NOMO-1 treated with dmso at 0.1 percent for 144 hours (cell line): Measurements from ENCODE around the gene DYNLRB2.

Experiments used
- DNase-seq: peaks from one replicate; lab custom pipeline; 2025; ENCODE audit not compliant: unreplicated experiment; lab: John Stamatoyannopoulos, UW

DYNLRB2 gene

DNA sequence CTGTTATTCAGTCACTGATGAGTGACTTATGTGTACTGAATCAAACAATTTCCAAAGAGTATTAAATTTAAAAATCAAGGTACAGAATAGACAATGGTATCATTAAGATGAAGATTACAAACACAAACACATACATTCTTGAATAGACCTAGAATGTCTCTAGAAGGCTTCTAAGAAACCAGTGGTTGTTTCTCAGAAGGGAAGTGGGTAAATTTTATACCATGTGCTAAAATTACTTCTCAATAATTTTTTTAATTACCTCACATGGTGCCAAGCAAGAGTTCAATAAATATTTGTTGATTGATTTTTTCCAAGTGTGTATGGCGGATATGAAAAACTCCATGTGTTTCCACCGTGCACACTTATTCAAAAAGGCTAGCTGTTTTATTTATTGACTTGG is 6.4 kb downstream of the DYNLRB2 start:
- DNase-seq = no peak

DNA sequence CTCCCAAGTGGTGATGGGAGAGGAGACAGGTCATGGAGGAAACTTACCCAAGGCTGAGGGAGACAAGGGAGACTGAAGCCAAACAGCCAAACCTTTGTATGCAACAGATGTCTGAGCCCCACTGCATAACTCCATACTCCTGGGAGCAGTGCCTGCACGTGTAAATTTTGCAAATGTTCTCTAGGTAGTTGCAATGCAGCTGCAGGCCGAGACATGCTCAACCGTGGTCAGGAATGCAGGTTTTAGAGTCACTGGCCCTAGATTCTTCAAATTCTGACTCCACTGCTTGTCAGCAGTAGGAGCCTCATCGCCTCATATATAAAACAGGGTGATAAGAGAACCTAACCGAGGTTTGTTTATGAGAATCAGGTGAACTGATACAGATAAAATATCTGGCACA is 11.5 kb downstream of the DYNLRB2 start:
- DNase-seq = no peak

DNA sequence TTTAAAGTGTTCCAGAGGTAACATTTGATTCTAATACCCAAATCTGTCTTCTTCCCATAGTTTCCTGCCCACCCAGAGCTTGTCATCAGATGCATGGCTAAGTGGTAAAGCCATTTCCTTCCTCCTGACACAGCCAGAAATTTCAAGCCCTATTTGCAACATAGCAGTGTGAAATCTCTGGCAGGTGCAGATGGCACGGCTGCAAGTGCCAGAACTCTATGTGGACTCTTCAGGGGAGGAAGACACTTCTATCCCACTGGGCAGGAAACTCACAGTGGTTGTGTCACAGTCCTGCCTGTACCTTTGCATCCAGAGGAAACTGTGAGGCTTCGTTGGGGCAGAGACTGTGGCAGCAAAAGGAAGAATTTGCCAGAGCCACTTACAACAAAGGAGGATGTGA is 13.2 kb downstream of the DYNLRB2 start:
- no peak for DNase-seq

DNA sequence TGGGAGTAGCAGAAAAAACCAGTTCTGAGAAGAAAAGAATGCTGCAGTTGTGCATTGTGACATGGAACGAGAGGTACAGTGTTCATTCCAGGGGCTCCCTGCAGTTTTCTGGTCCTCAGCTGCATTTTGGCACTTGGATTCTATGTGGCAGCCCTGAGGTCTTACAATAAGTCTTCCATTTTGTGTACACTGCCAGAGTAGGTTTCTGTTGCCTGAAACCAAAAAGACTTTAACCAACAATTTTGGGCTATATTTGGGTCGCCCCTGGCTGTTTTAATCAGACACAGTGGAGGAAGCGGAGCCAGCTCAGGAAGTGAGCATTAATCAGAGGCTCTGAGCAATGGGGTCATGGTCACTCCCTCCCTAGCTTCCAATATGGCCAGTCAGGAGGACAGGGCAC is 15.7 kb downstream of the DYNLRB2 start:
- DNase-seq = no peak

DNA sequence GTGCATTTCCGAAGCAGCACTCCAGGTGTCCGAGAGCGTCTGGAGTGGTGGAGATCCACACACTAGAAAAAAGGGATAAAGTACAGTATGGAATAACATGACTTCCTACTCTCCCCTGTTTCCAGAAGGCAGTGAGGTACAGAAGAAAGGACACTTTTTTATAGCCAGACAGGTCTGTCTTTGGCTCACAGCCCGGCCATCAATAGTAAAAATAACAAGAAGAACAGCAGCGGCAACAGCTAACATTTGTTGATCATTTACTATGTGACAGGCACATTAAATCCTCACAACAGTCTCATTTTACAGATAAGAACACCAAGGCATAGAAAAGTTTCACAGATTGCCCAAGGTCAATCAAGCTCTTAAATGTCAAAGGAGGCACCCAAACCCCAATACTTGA is 16.2 kb downstream of the DYNLRB2 start:
- no peak for DNase-seq

DNA sequence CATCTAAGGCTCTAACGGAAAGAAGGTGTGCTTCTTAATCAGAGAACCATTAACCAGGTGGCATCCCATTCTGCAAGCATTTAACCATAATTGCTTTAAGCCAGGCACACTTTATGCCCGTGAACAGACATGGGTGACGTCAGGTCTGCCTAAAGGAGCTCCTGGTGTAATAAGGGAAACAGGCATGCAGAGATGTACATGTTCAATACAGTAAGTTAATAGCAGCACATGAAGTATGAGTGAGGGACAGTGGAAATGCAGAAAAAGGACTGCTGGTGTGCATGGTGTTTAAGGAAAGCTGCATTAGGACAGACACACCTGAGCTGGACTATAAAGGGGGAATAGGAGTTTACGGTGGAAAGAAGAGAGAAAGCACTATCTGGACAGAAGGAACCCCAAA is 18.6 kb downstream of the DYNLRB2 start:
- DNase-seq = no peak

DNA sequence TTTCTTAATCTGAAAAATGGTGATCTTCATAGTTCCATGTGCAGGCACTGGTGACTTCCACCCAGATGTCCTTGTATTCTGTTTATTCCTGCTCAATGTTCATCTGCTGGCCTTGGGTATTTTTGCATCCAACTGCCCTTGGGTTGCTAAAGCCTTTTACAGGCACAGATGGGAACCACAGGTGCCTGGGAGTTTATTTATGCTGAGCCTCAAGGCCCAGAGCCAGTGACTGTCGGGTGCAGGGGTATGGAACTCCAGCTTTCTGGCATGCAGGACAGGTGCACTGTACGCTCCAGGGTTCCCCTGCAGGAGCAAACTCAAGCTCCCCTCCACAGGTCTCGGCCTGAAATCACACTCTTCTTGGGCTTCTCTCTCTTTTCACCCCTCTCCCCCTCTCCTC is 22.3 kb downstream of the DYNLRB2 start:
- DNase-seq = no peak

DNA sequence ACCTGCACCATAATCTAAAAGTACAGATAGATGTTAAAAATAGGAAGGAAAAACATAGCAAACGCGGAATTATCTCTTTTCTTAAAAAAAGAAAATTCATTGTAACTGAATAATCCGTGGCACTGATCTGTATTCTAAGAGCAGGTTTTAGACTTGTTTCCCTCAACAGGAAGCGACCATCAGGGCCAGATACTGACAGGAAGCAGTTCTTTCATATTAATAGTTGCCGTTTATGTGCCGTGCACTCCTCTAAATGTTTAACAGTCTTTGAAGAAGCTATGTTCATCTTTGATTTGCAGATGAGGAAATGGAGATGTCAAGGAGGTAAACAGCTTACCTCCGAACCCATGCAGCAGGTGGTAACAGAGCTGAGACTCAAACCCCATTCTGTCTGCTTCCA is 23.6 kb downstream of the DYNLRB2 start:
- no peak for DNase-seq

DNA sequence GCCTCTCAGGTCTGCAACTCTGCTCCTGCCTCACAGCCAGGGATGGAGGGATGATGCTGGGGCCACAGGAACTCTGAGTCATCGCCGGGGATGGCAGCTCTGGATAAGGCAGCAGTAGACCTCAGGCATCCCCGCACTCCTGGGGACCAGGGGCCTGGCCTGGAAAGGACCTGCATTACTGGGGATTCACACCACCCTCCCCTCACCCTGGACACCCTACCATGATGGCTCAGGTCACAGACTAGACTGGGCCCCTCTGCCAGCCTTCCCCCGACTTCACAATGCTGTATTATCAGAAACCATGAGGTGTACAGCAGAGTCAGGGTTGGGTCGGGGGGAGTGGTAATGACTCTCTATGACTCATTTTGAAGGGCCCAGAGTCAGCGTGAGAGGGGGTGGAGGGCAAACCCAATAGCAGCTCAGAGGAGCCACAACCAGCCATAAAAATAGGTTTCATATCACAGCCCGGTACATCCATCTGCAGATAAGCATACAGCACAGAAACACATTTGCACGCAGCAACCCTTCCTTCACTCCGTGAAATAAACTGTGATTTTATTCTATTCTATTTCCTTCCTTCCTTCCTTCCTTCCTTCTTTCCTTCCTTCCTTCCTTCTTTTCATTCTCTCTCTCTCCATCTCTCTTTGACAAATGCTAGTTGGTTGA is 28.8 kb downstream of the DYNLRB2 start:
- DNase-seq = no peak

DNA sequence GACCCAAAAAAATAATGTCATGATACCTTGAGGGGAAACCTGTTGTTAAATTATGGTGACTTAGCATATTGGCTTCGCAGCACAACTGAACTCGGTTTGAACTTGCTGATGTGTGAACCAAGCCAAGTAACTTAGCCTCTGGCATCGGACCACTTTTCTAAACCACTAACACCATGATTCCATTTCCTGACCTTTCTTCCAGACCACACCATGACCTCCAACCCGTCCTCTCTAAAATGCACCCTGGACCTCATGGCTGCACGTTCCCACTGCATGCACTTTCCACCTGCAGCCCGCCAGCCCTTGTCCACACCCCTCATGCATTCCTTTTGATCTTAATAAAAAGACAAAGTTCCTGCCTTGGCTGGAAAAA is 29.3 kb downstream of the DYNLRB2 start:
- no peak for DNase-seq

DNA sequence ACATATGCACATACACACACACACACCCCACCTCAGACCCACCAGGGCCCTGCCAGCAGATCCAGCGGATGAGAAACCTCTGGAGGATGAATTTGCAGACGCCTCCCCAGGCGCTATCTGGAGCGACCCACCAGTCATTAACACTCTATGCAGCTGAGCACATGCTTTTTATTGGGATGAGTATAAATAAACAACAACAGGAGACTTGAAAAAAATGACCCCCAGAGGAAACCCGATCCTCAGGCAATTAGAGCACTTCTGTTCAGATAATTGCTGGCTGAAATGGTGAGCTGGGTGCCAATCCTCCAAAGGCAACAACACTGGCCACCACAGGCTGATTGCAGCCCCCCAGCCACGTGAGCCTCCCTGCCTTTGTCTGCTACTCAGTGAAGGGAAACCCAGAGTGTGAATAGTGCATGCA is 32.9 kb downstream of the DYNLRB2 start:
- no peak for DNase-seq

DNA sequence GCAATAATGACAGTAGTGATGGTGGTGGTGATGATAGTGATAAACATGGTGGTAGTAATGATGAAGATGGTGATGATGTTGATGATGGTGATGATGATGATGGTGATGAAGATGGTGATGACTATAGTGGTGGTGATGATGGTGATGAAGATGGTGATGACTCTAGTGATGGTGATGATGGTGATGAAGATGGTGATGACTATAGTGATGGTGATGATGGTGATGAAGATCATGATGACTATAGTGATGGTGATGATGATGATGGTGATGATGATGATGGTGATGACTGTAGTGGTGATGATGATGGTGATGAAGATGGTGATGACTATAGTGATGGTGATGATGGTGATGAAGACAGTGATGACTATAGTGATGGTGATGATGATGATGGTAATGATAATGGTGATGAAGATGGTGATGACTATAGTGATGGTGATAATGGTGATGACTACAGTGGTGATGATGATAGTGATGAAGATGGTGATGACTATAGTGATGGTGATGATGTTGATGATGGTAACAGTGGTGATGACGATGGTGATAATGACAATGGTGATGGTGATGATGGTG is 35.6 kb downstream of the DYNLRB2 start:
- no peak for DNase-seq

DNA sequence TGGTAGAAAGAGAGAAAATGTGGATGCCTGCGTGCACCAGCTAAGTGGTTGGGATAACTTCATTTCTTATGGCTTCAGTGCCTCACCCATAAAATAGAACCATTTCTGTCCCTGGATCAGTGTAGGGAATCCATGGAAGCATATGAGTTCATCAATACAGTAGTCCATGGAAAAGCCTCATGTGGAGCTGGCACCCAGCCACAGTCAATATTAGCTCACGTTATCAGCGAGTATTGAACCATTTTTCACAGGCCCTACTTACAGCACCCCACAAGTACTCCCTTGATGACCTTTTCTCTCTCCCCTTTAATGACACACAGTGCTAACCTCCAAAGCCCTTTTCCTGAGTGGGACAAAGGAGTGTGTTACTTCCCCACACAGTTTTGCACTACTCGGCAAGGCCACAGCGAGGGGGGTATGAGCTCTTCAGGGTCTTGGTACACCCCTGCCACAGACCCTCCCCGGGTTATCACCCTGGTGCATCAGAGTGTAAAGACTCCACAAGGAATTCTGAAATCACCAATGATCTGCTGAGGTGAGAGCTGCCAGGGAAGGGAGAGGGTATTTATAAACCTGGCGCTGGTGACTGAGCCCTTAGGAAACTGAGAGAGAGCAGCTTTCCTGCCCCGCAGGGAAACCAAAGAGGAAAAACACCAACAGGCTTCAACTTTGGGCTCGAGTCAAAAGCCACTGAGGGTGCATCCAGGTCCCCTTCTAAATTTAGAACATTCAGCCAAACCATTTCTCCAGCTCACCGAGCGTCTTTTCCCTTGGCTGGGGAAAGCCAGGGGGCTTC is 36.9 kb downstream of the DYNLRB2 start:
- DNase-seq = no peak

DNA sequence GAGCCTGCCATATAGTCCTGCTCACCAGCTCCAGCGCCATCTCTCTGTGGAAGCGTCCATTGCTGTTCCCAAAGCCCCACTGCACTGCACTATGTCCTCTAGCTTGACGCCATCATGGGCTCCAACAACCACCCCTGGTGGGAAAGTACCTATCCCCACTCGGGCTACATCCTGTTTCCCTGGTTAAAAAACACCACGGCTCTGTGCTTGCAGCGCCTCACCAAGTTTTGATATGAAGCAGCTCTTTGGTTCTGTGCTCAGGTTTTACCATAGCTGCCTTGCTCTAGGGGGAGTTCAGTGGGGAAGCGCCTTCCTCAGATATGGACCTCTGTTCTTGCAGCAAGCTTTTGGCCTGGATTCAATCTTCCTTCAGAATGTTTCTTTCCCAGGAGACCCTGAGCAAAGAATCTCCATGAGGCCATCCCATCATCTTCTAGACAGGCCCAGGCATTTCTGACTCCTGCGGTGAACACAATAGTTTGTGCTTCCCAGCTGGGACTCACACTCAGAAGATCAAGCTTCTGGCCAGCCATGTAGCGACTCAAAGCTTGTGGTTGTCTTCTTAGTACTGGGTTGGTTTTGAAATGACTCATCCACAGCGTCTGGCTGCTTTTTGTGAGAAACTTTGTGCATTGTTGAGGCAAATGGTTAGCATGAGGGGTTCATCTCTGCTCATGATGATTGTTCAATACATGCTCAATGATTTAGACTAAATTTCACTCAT is 39.5 kb downstream of the DYNLRB2 start:
- no peak for DNase-seq

DNA sequence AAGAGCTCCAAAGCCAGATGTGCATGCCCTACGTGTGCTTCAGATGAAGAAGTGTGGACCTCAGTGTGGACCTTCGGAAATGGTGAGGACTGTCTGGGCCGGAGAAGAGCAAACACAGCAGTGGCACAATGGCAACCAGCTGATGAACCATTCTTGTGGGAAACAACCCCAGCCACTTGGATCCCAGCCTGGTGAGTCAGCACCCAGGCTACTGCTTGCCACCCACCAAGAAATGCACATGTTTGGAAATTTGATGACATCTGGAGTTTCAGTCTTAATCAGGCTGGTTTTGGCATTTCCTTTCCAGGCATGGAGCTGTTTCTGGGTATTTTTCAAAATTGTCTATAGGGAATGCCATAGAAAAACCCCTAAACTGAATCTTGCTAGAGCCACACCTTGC is 42.7 kb downstream of the DYNLRB2 start:
- no peak for DNase-seq

DNA sequence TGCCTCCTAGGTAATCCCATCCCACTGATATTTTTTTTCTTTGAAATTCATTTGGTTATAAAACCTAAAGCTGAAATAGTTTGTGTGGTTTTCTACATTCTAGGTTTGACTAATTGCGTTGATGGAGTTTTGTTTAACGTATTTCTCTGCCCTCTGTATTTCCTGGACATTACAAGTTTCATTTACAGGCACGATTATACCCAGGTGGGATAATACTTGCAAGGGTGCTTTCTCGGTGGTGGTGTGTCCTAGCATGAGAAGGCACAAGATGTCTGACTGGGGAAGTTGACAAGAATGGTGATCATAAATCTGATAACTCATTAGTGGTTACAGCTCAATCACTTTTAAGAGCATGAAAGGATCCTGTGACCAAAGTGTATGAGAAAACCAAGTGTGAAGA is 45.0 kb downstream of the DYNLRB2 start:
- DNase-seq = no peak

DNA sequence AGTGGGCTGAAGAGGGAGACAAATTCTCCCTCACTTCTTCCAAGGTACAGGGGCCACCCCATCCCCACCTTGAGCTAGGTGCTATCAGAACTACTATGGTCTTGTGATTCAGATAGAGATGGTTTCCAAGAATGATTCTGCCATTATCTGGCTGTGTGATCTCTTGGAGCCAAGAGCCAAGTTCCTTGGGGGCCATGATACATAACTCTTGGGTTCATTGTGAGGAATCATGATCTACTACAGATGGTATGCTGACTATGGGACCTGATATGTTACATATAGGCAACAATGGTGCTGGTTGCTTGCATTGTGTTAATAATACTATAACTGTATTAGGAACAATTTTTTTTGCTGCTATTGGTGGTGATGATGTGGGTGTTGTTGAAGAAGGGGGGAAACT is 45.7 kb downstream of the DYNLRB2 start:
- no peak for DNase-seq

DNA sequence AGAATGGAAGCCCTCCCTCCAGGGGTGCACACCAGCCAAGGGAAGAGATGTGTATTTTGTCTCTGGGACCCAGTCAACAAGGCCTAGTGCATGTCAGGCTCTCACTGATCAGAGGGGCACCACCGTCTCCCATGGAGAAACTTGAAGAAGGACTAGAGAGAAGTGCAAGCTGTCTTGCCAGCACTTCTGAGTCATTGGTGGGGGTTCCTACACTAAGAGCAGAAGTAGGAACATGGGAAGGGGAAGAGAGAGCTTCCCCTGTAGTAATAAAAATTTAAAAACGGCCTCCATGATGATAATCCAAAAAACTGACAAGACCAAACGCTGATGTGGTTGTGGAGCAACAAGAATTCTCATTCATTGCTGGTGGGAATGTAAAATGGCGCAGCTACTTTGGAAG is 46.3 kb downstream of the DYNLRB2 start:
- no peak for DNase-seq

DNA sequence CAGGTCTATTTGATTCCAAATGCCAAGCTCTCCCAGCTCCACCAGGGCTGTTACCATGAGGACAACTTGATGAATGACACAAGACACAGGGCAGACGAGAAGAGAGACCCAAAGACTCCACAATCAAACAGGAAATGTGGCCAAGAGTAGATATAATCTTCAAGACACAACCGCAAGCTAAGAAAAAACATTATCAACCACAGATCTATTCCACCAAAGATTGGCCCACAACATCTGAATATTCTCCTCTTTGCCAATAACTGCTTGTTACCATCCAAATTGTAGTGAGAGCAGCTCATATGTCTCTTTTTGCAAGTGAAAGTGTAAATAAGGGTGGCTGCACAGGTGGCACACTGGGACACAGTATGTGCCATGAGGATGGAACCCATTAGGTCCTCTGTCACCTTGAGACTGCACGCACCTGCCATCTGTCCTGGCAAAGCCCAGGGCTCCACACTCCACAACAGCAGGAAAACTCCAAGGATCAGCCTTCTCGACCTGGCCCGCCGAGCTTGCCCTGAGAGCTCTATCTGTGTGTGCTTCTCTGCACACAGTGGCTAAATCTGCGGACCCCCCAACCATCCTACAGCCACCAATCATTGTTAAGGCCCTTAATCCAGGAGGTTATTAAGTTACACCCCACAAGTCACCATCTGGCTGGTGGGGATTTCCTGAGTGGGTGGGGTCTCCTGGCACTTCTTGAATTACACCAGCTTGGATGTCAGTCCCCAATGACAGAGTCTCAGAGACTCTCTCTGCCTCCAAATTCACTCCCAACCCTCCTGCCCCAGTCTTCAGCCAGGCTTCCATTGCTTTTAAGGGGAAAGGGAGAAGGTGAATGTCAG is 50.5 kb downstream of the DYNLRB2 start:
- no peak for DNase-seq

DNA sequence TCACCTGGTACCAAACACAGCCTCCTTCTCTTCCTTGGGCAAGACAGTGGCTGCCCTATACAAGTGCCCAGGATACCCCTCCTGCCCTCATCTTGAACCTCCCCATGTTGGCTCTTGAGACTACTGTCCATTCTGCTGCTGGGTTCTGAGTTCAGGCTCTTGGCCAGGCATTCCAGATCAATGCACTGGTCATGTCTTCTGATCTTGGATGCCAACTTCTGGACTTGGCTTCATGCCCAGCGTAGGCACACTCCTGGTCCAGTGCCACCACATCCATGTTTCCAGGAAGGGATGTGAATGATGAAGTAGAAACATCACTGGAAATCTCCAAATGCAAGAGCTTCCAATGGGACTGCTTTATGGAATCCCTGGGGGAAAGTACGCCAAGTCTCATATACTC is 51.5 kb downstream of the DYNLRB2 start:
- no peak for DNase-seq

DNA sequence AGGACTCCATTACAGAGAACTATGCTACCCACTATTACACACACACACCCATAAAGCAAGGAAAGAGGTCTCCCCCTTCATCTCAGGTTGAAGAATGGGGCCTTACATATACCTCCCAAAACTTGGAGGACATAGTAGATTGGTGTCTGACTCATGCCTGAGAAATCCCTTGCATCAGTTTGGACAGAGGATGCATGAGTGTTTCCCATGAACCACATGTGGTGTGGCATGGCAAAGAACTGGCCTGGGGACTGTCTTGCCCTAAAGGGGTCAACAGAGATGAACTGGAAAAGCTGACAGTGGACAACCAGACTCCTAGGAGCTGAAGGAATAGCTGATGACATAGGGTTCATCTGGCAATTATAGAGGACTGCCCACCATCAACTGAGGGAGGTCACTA is 54.0 kb downstream of the DYNLRB2 start:
- DNase-seq = no peak
